CD4-positive, alpha-beta T cell (primary cell): ENCODE data around the gene ZHX3. TPM values are rescaled to one million over a fixed set of nuclear protein-coding genes. Genes with fewer than 3 reads are reported as not detected.

ENCODE experiments used
- ATAC-seq: fragments of 200-7000 bp; cut with Tn5 transposase; one replicate; pipeline ENCODE4 v1.10.0; 2022; ENCODE audit warnings: mild to moderate bottlenecking; ENCODE audit not compliant: poor library complexity
- CTCF ChIA-PET: fragments of 350-600 bp; sonication (Branson Sonifier 250); formaldehyde crosslinking; loops from one replicate; lab custom pipeline; 2021; ENCODE audit warnings: antibody characterized with exemption, inconsistent platforms; lab: Charles Lee
- POLR2A ChIA-PET: fragments of 350-600 bp; sonication (Branson Sonifier 250); formaldehyde crosslinking; loops from one replicate; lab custom pipeline; 2021; ENCODE audit warnings: antibody characterized with exemption, inconsistent platforms; lab: Charles Lee
- DNase-seq, 14 experiments: peaks; one replicate each; pipeline ENCODE4 v3.0.0-alpha.2; 2013 to 2020; ENCODE audit warnings: mixed read lengths in 2 of 14
- H3K27ac ChIP-seq, 2 donors: one replicate each; pipeline versions ENCODE4 v1.5.1 to v1.7.0; 2013; ENCODE audit warnings: low read length in 2 of 2, low read depth in 1 of 2, mild to moderate bottlenecking in 1 of 2
- H3K27me3 ChIP-seq, 2 experiments: 1 replicate in 1 of 2; 2 replicates in 1 of 2; pipeline versions ENCODE4 v1.6.1 to v1.7.0; 2013; ENCODE audit warnings: low read length in 2 of 2, control low read depth in 1 of 2, mild to moderate bottlenecking in 1 of 2, moderate library complexity in 1 of 2; ENCODE audit not compliant: insufficient read depth in 2 of 2, control insufficient read depth in 1 of 2
- H3K36me3 ChIP-seq: one replicate; pipeline ENCODE4 v1.6.1; 2013; ENCODE audit warnings: low read length, control low read depth; ENCODE audit not compliant: insufficient read depth
- H3K4me1 ChIP-seq: one replicate; pipeline ENCODE4 v1.6.1; 2013; ENCODE audit warnings: low read length, control low read depth; ENCODE audit not compliant: insufficient read depth
- H3K4me3 ChIP-seq: one replicate; pipeline ENCODE4 v1.5.1; 2013; ENCODE audit warnings: mild to moderate bottlenecking, low read length, moderate library complexity
- H3K9me3 ChIP-seq, 2 experiments: 1 replicate in 1 of 2; 2 replicates in 1 of 2; pipeline versions ENCODE4 v1.6.1 to v1.7.0; 2013; ENCODE audit warnings: low read length in 2 of 2, mild to moderate bottlenecking in 2 of 2, control low read depth in 1 of 2, moderate library complexity in 1 of 2; ENCODE audit not compliant: control insufficient read depth in 1 of 2, insufficient read depth in 1 of 2
- H3K27ac Mint-ChIP-seq: one replicate; pipeline ENCODE4 v1.8.0; 2020; ENCODE audit warnings: mixed read lengths
- H3K27me3 Mint-ChIP-seq: one replicate; pipeline ENCODE4 v1.8.0; 2021; ENCODE audit warnings: mixed read lengths
- H3K36me3 Mint-ChIP-seq: one replicate; pipeline ENCODE4 v1.8.0; 2021; ENCODE audit warnings: low read depth, mixed read lengths
- H3K4me1 Mint-ChIP-seq: one replicate; pipeline ENCODE4 v1.8.0; 2021; ENCODE audit warnings: low read depth, mixed read lengths
- H3K4me3 Mint-ChIP-seq: one replicate; pipeline ENCODE4 v1.8.0; 2020; ENCODE audit warnings: mild to moderate bottlenecking, mixed read lengths
- H3K9me3 Mint-ChIP-seq: one replicate; pipeline ENCODE4 v1.8.0; 2020; ENCODE audit warnings: mixed read lengths
- intact Hi-C, 2 experiments: fragments of 100-400 bp; cut with DNase I in 1 of 2; cut with micrococcal nuclease in 1 of 2; formaldehyde crosslinking; loops; one replicate each; pipeline versions ENCODE4 v1.15.1 to v1.9.0; 2023 to 2025; cut with DNase I, micrococcal nuclease
- total RNA-seq, 174 experiments: library from RNA in 2 of 174; stranded (reverse) in 2 of 174; gene quantifications; one replicate each; pipeline ENCODE4 v1.2.3 and lab custom pipeline; 2021 to 2026
- TF ChIP-seq, protein P1 (sequence below): fragments of 200-600 bp; IDR thresholded peaks from one replicate; pipeline ENCODE4 v1.8.0; 2022; ENCODE audit warnings: antibody characterized with exemption, mild to moderate bottlenecking

The ZHX3 gene
- total RNA-seq, 2 experiments from 2014 or later = 6.6 to 7.6 TPM

DNA sequence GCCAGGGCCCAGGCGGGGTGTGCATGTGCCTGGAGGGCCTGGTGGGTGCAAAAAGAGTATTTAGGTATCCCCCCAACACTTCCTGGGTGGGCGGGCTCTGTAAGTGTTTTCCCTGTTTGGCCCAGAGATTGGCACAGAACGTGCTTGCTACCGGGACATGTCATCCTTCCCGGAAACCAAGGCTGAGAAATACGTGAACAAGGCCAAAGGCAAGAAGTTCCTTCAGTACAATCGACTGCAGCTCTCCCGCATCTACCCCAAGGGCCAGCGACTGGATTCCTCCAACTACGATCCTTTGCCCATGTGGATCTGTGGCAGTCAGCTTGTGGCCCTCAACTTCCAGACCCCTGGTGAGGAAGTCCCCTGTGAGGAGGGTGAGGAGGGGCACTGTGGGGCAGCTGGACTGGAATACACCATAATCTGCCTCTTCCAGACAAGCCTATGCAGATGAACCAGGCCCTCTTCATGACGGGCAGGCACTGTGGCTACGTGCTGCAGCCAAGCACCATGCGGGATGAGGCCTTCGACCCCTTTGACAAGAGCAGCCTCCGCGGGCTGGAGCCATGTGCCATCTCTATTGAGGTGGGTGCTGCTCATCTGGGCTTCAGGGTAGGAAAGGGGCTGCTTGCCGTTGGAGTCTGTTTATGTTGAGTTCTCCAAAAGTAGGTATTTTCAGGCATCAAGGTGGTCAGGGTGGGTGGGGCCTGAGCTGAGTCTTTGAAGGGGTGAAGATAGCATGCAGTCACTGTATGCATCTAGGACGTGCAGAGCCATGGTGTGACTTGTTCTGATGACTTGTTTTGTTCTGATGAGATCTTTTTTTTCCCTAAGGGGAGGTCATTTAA, 145.0 kb downstream of the ZHX3 start:
- H3K4me3 Mint-ChIP-seq = no peak overlapping the region
- DNase-seq = peak in 2 of 14 experiments; percentile 10 to 32
- peak overlapping the region; percentile 67 for H3K27ac Mint-ChIP-seq
- POLR2A ChIA-PET = interaction anchor here (0.5 to 1.8 kb wide), 9 partner anchors 15 to 37 kb away, joined by 3 to 12 read pairs (median 4); no protein-coding TSS in a partner anchor
- H3K4me1 Mint-ChIP-seq = peaks cover 15% of the 10 kb centered on the region
- Histone ChIP-seq H3K4me1 (peaks cover 25% of the 10 kb centered on the region), H3K27me3 (no peaks in the 10 kb centered on the region), H3K36me3 (peaks cover 94% of the 10 kb centered on the region), H3K4me3 (no peak overlapping the region), H3K27ac (no peak overlapping the region), H3K9me3 (no peaks in the 10 kb centered on the region)
- H3K27me3 Mint-ChIP-seq = no peaks in the 10 kb centered on the region
- H3K9me3 Mint-ChIP-seq = no peaks in the 10 kb centered on the region
- CTCF ChIA-PET = interaction anchor here (0.6 to 3.1 kb wide), 23 partner anchors 8 to 184 kb away, joined by 3 to 34 read pairs (median 4); partner anchors contain the start of gene LPIN3
- no peak for ATAC-seq
- TF ChIP-seq, protein P1, sequence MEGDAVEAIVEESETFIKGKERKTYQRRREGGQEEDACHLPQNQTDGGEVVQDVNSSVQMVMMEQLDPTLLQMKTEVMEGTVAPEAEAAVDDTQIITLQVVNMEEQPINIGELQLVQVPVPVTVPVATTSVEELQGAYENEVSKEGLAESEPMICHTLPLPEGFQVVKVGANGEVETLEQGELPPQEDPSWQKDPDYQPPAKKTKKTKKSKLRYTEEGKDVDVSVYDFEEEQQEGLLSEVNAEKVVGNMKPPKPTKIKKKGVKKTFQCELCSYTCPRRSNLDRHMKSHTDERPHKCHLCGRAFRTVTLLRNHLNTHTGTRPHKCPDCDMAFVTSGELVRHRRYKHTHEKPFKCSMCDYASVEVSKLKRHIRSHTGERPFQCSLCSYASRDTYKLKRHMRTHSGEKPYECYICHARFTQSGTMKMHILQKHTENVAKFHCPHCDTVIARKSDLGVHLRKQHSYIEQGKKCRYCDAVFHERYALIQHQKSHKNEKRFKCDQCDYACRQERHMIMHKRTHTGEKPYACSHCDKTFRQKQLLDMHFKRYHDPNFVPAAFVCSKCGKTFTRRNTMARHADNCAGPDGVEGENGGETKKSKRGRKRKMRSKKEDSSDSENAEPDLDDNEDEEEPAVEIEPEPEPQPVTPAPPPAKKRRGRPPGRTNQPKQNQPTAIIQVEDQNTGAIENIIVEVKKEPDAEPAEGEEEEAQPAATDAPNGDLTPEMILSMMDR = no peak
- peaks cover 98% of the 10 kb centered on the region for H3K36me3 Mint-ChIP-seq
- intact Hi-C loops = loop anchor here (1.0 to 5.0 kb wide), 6 partner anchors 35 to 168 kb away; partner anchors contain the start of genes LPIN3 (in 1 of the 2) and PLCG1 (in 1 of the 2)

DNA sequence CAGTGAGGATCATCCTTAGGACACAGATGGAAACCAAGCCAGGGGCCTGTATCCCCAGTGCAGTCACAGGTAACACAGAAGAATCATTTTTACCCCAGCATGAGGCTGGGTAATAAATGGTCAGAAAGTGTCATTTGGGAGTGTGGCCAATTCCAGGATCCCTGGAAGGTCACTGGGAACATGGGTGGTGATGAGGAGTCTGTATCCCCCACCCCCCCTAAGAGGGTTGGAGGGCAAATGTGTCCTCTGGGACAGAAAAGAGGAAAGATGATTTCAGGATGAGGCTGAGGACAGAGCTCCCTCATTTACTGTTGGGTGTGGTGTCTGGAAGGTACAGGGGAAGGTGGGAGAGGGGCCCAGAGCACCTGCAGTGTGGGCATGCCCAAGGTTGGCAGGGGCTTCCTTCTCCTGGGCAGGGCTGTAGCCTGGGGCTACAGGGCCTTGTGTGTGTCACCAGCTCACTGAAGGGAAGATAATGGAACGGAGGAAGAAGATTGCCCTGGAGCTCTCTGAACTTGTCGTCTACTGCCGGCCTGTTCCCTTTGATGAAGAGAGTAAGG, 145.7 kb downstream of the ZHX3 start:
- CTCF ChIA-PET = interaction anchor here (3.1 kb wide), 1 partner anchor 60 kb away, joined by 21 read pairs; no protein-coding TSS in a partner anchor
- H3K27ac ChIP-seq = no peak overlapping the region
- H3K4me1 ChIP-seq = peaks cover 32% of the 10 kb centered on the region
- Mint-ChIP-seq H3K4me1 (peaks cover 22% of the 10 kb centered on the region), H3K27ac (peak overlapping the region; percentile 54), H3K36me3 (peaks cover 100% of the 10 kb centered on the region), H3K27me3 (no peaks in the 10 kb centered on the region), H3K9me3 (no peaks in the 10 kb centered on the region), H3K4me3 (no peak overlapping the region)
- no peak overlapping the region for H3K4me3 ChIP-seq
- ATAC-seq = no peak
- no peak for DNase-seq
- H3K27me3 ChIP-seq = no peaks in the 10 kb centered on the region
- no peaks in the 10 kb centered on the region for H3K9me3 ChIP-seq
- peaks cover 95% of the 10 kb centered on the region for H3K36me3 ChIP-seq
- TF ChIP-seq, protein P1 = no peak
- POLR2A ChIA-PET = interaction anchor here (0.6 to 1.8 kb wide), 2 partner anchors 34 to 36 kb away, joined by 3 to 12 read pairs; no protein-coding TSS in a partner anchor
- intact Hi-C loops = loop anchor here (2.0 to 5.0 kb wide), 2 partner anchors 35 to 61 kb away; partner anchors contain the start of gene PLCG1 (in 1 of the 2)

DNA sequence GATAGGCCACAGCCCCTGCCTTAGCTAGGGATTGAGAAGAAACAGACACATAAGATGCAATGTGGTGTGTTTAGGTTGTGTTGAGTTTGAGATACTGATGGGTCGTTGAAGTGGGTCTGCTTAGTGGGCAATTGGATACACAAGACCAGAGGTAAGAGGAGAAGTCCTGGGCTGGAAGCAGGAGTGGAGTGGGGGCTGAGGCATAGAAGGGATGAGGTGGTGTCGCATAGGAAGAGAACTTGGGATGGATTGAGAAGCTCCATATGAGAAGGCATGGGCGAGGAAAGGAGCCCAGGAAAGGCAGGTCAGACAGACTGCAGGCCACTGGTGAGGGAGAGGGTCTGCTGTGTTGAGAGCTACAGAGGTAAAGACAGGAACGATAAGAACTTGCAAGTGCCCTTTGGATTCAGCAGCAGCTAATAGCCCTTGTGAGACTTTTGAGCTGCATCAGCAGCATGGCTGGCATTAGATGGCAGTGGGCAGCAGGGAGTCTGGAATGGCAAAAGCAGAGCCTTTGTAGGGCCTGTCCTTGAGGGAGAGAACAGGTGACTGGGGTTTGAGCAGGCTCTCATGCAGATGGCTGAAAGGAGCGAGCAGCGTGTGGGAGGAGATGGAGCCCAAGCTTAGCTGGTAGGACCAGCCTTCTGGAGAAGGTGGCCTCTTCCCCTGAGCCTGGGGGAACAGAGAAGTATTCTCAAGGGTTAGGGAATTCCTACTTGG, 147.0 kb downstream of the ZHX3 start:
- Histone ChIP-seq H3K4me1 (peaks cover 43% of the 10 kb centered on the region), H3K9me3 (no peaks in the 10 kb centered on the region), H3K4me3 (no peak overlapping the region), H3K27ac (peak overlapping the region; percentile 16 to 38), H3K36me3 (peaks cover 99% of the 10 kb centered on the region), H3K27me3 (no peaks in the 10 kb centered on the region)
- no peak overlapping the region for H3K4me3 Mint-ChIP-seq
- TF ChIP-seq, protein P1 = no peak
- H3K27me3 Mint-ChIP-seq = no peaks in the 10 kb centered on the region
- H3K36me3 Mint-ChIP-seq = peaks cover 100% of the 10 kb centered on the region
- CTCF ChIA-PET = no interaction called here
- H3K4me1 Mint-ChIP-seq = peaks cover 26% of the 10 kb centered on the region
- no peaks in the 10 kb centered on the region for H3K9me3 Mint-ChIP-seq
- POLR2A ChIA-PET = interaction anchor here (0.7 to 3.1 kb wide), 2 partner anchors 14 to 36 kb away, joined by 4 to 22 read pairs; no protein-coding TSS in a partner anchor
- intact Hi-C loops = loop anchor here in 1 of 2 experiments (5.0 kb wide), 1 partner anchor 33 kb away; the partner anchor contains the start of gene PLCG1
- peak overlapping the region; percentile 96 for H3K27ac Mint-ChIP-seq
- ATAC-seq (no peak), DNase-seq (peak in 2 of 14 experiments; percentile 2 to 24)
